Neuronal stem cell (in vitro differentiated cells): ENCODE measurements around the gene HSDL1.

ENCODE experiments used
- DNase-seq: peaks from one replicate; pipeline ENCODE4 v3.0.0-alpha.2; 2013; ENCODE audit warnings: low spot score
- H2AFZ ChIP-seq: one replicate; pipeline ENCODE4 v1.6.1; 2013; ENCODE audit warnings: mild to moderate bottlenecking, low read length, inconsistent platforms
- H2AK5ac ChIP-seq: 2 replicates; pipeline ENCODE4 v1.6.1; 2013; ENCODE audit warnings: low read depth, mild to moderate bottlenecking, inconsistent platforms, low read length, moderate library complexity, mixed read lengths
- H2BK120ac ChIP-seq: 2 replicates; pipeline ENCODE4 v1.6.1; 2013; ENCODE audit warnings: low read depth, mild to moderate bottlenecking, inconsistent platforms, low read length, moderate library complexity, mixed read lengths
- H2BK12ac ChIP-seq: one replicate; pipeline ENCODE4 v1.6.1; 2013; ENCODE audit warnings: low read length, inconsistent platforms
- H2BK15ac ChIP-seq: 2 replicates; pipeline ENCODE4 v1.6.1; 2013; ENCODE audit warnings: mild to moderate bottlenecking, low read length, inconsistent platforms, mixed read lengths
- H2BK5ac ChIP-seq: one replicate; pipeline ENCODE4 v1.6.1; 2013; ENCODE audit warnings: inconsistent platforms, mild to moderate bottlenecking, low read length, moderate library complexity
- H3K14ac ChIP-seq: one replicate; pipeline ENCODE4 v1.6.1; 2013; ENCODE audit warnings: low read length, inconsistent platforms
- H3K18ac ChIP-seq: 2 replicates; pipeline ENCODE4 v1.6.1; 2013; ENCODE audit warnings: low read length, inconsistent platforms
- H3K23ac ChIP-seq: 2 replicates; pipeline ENCODE4 v1.6.1; 2013; ENCODE audit warnings: low read depth, mild to moderate bottlenecking, mixed read lengths, low read length, inconsistent platforms; ENCODE audit not compliant: poor library complexity
- H3K27ac ChIP-seq: replicated peaks from 3 replicates; pipeline ENCODE4 v1.5.1; 2013; ENCODE audit warnings: low read length, inconsistent platforms
- H3K27me3 ChIP-seq, 3 experiments: 2 replicates each; pipeline ENCODE4 v1.6.1; 2013; ENCODE audit warnings: low read length in 3 of 3, mild to moderate bottlenecking in 2 of 3, inconsistent platforms in 1 of 3, low read depth in 1 of 3, mixed read lengths in 1 of 3, moderate library complexity in 1 of 3; ENCODE audit not compliant: control insufficient read depth in 3 of 3, insufficient read depth in 3 of 3
- H3K36me3 ChIP-seq, 2 donors: replicated peaks in 1 of 2; 2 replicates each; pipeline ENCODE4 v1.6.1; 2013; ENCODE audit warnings: low read length in 2 of 2; ENCODE audit not compliant: control insufficient read depth in 2 of 2, insufficient read depth in 2 of 2
- H3K4ac ChIP-seq: 2 replicates; pipeline ENCODE4 v1.6.1; 2013; ENCODE audit warnings: inconsistent platforms, mild to moderate bottlenecking, low read length, moderate library complexity
- H3K4me1 ChIP-seq, 2 donors: 1 replicate in 1 of 2; 2 replicates in 1 of 2; pipeline ENCODE4 v1.6.1; 2013; ENCODE audit warnings: low read length in 2 of 2, low read depth in 1 of 2; ENCODE audit not compliant: control insufficient read depth in 2 of 2, insufficient read depth in 1 of 2
- H3K4me2 ChIP-seq: one replicate; pipeline ENCODE4 v1.6.1; 2013; ENCODE audit warnings: mild to moderate bottlenecking, low read length, inconsistent platforms; ENCODE audit not compliant: insufficient read depth, poor library complexity, severe bottlenecking
- H3K4me3 ChIP-seq, 2 donors: 2 replicates each; pipeline ENCODE4 v1.5.1; 2013; ENCODE audit warnings: low read length in 2 of 2, mild to moderate bottlenecking in 2 of 2, inconsistent platforms in 1 of 2, moderate library complexity in 1 of 2
- H3K79me1 ChIP-seq: one replicate; pipeline ENCODE4 v1.6.1; 2013; ENCODE audit warnings: low read depth, mild to moderate bottlenecking, inconsistent platforms, low read length, moderate library complexity
- H3K9ac ChIP-seq: one replicate; pipeline ENCODE4 v1.6.1; 2013; ENCODE audit warnings: mild to moderate bottlenecking, low read depth, low read length, inconsistent platforms; ENCODE audit not compliant: poor library complexity
- H3K9me3 ChIP-seq, 2 donors: replicated peaks in 1 of 2; 2 replicates each; pipeline versions ENCODE3 to v1.6.1; 2013; ENCODE audit warnings: low read length in 2 of 2, mild to moderate bottlenecking in 2 of 2, inconsistent platforms in 1 of 2, low read depth in 1 of 2, mixed read lengths in 1 of 2, moderate library complexity in 1 of 2; ENCODE audit not compliant: control insufficient read depth in 2 of 2, insufficient read depth in 1 of 2
- H4K8ac ChIP-seq: one replicate; pipeline ENCODE4 v1.6.1; 2013; ENCODE audit warnings: low read depth, mild to moderate bottlenecking, inconsistent platforms, low read length, moderate library complexity
- H4K91ac ChIP-seq: one replicate; pipeline ENCODE4 v1.6.1; 2013; ENCODE audit warnings: low read length, low read depth, mild to moderate bottlenecking, inconsistent platforms; ENCODE audit not compliant: poor library complexity
- WGBS, 2 donors: extraction: QIAGEN DNeasy Blood & Tissue Kit; methylation state at CpG; one replicate each; pipeline ENCODE4 v1.1.7; 2013; ENCODE audit warnings: missing lambda C conversion rate in 2 of 2, mixed read lengths in 1 of 2; ENCODE audit not compliant: insufficient read length in 2 of 2, insufficient replicate concordance in 1 of 2; ENCODE audit errors: extremely low coverage in 2 of 2; 5-methylcytosine and 5-hydroxymethylcytosine counted together

The HSDL1 gene

DNA sequence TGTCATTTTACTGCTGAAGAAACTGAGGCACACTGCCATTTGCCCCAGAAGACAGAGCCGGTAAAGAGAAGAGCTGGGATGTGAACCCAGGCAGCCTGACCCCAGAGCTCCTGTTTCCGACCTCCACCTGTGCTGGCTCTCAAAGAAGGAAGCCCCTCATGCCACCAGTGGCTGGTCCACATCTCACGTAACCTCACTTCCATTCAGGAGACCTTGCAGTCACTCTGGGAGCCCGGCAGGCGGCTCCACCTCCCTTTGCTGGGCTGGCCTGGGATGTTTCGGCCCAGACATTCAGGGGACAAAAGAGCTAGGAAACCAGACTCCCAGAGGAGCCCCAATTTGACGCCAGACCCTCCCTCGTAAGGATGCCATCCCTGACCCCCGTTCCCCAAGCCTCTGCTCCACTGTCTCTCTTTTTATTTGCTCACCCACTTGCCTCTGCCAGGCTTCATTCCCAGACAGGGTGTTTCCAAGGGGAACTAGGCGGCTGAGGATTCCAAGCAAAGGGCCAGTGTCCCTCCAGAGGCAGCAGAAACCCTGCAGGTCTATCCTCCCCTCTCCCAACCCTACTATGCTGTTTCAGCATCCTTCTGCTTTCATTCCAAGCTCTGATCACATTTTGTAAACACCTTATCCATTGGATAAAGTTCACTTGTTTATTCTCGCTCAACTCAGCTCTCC, 39.1 kb upstream of the HSDL1 start:
- Histone ChIP-seq H3K18ac (no peak overlapping the region), H3K4me1 (peaks cover 3 to 4% of the 10 kb centered on the region in 2 donors)

DNA sequence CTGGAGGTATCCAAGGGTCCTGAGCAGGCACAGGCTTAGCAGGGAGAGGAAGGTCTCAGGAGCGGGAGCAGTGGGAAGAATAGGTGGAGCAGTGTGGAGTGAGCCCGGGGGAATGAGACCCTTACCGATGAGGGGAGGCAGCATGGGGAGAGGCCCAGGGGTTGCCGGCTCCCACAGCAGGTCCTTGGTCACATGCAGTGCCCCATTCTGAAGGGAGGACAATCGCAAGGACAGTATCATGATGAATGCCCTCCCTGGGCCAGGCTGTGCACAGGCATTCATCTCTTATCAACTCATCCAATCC, 38.5 kb upstream of the HSDL1 start:
- WGBS, 2 donors, result no CpG with 5 or more reads among the region's 5 CpGs
- Histone ChIP-seq H2BK5ac (no peak overlapping the region), H2AFZ (no peak overlapping the region), H3K9ac (no peak overlapping the region), H4K91ac (no peak overlapping the region), H3K27ac (no peak overlapping the region), H2BK15ac (no peak overlapping the region), H3K79me1 (peaks cover 16% of the 10 kb centered on the region), H2BK12ac (no peak overlapping the region), H3K4me1 (peaks cover 3 to 4% of the 10 kb centered on the region in 2 donors), H3K9me3 (no peaks in the 10 kb centered on the region), H3K18ac (no peak overlapping the region), H2BK120ac (no peak overlapping the region), H3K4me2 (no peak overlapping the region), H3K4ac (no peak overlapping the region), H4K8ac (no peak overlapping the region), H3K14ac (no peak overlapping the region), H3K27me3 (no peaks in the 10 kb centered on the region), H3K36me3 (peaks cover 37 to 69% of the 10 kb centered on the region in 2 donors), H2AK5ac (no peak overlapping the region), H3K23ac (peak overlapping the region; percentile 49), H3K4me3 (no peak overlapping the region)
- DNase-seq, result no peak

More for the DNA sequence above, 39.1 kb upstream of the HSDL1 start:
- Histone ChIP-seq H4K8ac (no peak overlapping the region), H3K79me1 (peaks cover 16% of the 10 kb centered on the region), H2AFZ (no peak overlapping the region), H2BK5ac (no peak overlapping the region), H3K4ac (no peak overlapping the region), H2BK15ac (no peak overlapping the region), H3K27me3 (no peaks in the 10 kb centered on the region), H3K9ac (no peak overlapping the region), H3K14ac (no peak overlapping the region), H4K91ac (no peak overlapping the region), H3K4me3 (no peak overlapping the region), H3K4me2 (no peak overlapping the region), H3K27ac (no peak overlapping the region), H2BK120ac (no peak overlapping the region), H2BK12ac (no peak overlapping the region), H3K9me3 (no peaks in the 10 kb centered on the region), H3K23ac (no peak overlapping the region), H2AK5ac (no peak overlapping the region), H3K36me3 (peaks cover 35 to 64% of the 10 kb centered on the region in 2 donors)
- WGBS, 2 donors, result no CpG with 5 or more reads among the region's 11 CpGs
- no peak for DNase-seq

DNA sequence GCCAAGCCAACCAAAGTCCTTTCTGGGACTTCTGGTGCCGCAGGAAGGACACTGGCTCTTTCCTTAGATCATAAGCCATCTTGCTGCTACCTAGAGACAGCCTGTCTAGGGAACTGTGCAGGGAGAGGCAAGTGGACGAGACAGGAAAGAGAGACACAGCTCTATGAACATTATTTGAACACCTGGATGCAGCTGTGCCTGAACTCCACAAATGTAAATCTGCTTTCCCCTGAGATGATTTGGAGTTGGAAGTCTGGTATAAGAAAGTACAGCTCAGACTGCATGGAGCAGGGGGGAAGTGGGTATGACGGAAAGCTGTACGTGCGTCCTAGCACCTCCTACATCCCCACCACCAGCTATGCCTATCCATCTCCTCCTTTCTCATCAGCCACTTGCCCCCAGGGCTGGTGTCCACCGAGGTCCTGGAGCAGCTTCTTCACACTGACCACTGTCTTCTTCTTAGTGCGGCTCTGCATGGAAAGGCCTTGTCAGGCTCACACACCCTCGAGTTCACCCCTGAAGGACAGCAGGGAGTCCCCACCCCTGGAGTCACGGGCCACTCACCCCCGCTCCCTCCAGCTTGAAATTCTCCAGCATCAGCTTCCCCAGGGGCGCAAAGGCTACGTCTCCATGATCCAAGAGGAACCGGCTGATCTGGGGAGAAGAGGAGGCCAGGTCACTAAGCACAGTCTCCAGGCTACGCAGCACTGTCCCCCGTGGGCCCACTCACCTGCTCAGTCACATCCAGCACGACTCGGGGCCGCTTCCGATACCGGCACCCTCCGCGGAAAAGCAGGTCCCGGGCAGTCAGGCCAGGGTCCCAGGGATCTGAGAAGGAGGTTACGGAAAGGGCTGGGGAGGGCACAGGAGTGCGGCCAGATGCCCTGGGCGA, 37.9 kb upstream of the HSDL1 start:
- no peak overlapping the region for H3K18ac ChIP-seq
- no peak overlapping the region for H3K14ac ChIP-seq
- no peak for DNase-seq
- no peak overlapping the region for H3K4me3 ChIP-seq
- no peak overlapping the region for H3K27ac ChIP-seq
- no peak overlapping the region for H3K9ac ChIP-seq
- no peak overlapping the region for H2AK5ac ChIP-seq
- no peaks in the 10 kb centered on the region for H3K9me3 ChIP-seq
- H2BK120ac ChIP-seq, result no peak overlapping the region
- peaks cover 16% of the 10 kb centered on the region for H3K79me1 ChIP-seq
- no peak overlapping the region for H2BK12ac ChIP-seq
- no peak overlapping the region for H2BK15ac ChIP-seq
- no CpG with 5 or more reads among the region's 26 CpGs for WGBS, 2 donors
- peaks cover 3 to 4% of the 10 kb centered on the region in 2 donors for H3K4me1 ChIP-seq
- peaks cover 43 to 75% of the 10 kb centered on the region in 2 donors for H3K36me3 ChIP-seq
- no peak overlapping the region for H2BK5ac ChIP-seq
- H3K4ac ChIP-seq, result no peak overlapping the region
- H3K4me2 ChIP-seq, result no peak overlapping the region
- H3K27me3 ChIP-seq, result no peaks in the 10 kb centered on the region
- H4K8ac ChIP-seq, result no peak overlapping the region
- H4K91ac ChIP-seq, result no peak overlapping the region
- peak overlapping the region; percentile 49 for H3K23ac ChIP-seq
- no peak overlapping the region for H2AFZ ChIP-seq

- peaks cover 45 to 80% of the 10 kb centered on the region in 2 donors for H3K36me3 ChIP-seq
- H3K4me2 ChIP-seq, result no peak overlapping the region
- WGBS, 2 donors, result no CpG with 5 or more reads among the region's 18 CpGs
- H3K27me3 ChIP-seq, result no peaks in the 10 kb centered on the region
- no peak overlapping the region for H3K23ac ChIP-seq
- H2BK12ac ChIP-seq, result no peak overlapping the region
- H3K27ac ChIP-seq, result no peak overlapping the region
- no peak overlapping the region for H3K18ac ChIP-seq
- H2BK15ac ChIP-seq, result no peak overlapping the region
- H3K4ac ChIP-seq, result no peak overlapping the region
- H3K14ac ChIP-seq, result no peak overlapping the region
- H2AFZ ChIP-seq, result no peak overlapping the region
- H2BK120ac ChIP-seq, result no peak overlapping the region
- H3K4me3 ChIP-seq, result no peak overlapping the region
- H4K91ac ChIP-seq, result no peak overlapping the region
- DNase-seq, result no peak
- no peaks in the 10 kb centered on the region for H3K9me3 ChIP-seq
- peaks cover 3 to 10% of the 10 kb centered on the region in 2 donors for H3K4me1 ChIP-seq
- no peak overlapping the region for H2AK5ac ChIP-seq
- no peak overlapping the region for H4K8ac ChIP-seq
- H3K9ac ChIP-seq, result peak overlapping the region; percentile 2
- H3K79me1 ChIP-seq, result peaks cover 16% of the 10 kb centered on the region
- H2BK5ac ChIP-seq, result no peak overlapping the region
Measured at GRCh38 chr16:84182104-84182503, 37.1 kb upstream of the HSDL1 start.
